ENCODE data around the gene CNTNAP2. TPM values are rescaled to one million over a fixed set of nuclear protein-coding genes. Genes with fewer than 3 reads are reported as not detected.

CNTNAP2 gene
- total RNA-seq, 1 donor from 2014 or later = 5.4 TPM

- Mint-ChIP-seq H3K27me3 (ENCODE audit: unreplicated experiment) (peaks cover 2% of the 10 kb centered on the region), H3K9me3 (ENCODE audit: unreplicated experiment) (no peaks in the 10 kb centered on the region), H3K27ac (ENCODE audit: unreplicated experiment) (no peak overlapping the region), H3K4me1 (ENCODE audit: unreplicated experiment) (no peaks in the 10 kb centered on the region), H3K36me3 (ENCODE audit: low read depth, unreplicated experiment) (no peaks in the 10 kb centered on the region), H3K4me3 (ENCODE audit: unreplicated experiment) (no peak overlapping the region)
- TF ChIP-seq CTCF (IDR thresholded peaks at IDR 0.05; ENCODE audit: unreplicated experiment) = no peak
- no peak for DNase-seq (ENCODE audit: low spot score)
Measured at GRCh38 chr7:148379677-148380076, 2263.1 kb downstream of the CNTNAP2 start.

DNA sequence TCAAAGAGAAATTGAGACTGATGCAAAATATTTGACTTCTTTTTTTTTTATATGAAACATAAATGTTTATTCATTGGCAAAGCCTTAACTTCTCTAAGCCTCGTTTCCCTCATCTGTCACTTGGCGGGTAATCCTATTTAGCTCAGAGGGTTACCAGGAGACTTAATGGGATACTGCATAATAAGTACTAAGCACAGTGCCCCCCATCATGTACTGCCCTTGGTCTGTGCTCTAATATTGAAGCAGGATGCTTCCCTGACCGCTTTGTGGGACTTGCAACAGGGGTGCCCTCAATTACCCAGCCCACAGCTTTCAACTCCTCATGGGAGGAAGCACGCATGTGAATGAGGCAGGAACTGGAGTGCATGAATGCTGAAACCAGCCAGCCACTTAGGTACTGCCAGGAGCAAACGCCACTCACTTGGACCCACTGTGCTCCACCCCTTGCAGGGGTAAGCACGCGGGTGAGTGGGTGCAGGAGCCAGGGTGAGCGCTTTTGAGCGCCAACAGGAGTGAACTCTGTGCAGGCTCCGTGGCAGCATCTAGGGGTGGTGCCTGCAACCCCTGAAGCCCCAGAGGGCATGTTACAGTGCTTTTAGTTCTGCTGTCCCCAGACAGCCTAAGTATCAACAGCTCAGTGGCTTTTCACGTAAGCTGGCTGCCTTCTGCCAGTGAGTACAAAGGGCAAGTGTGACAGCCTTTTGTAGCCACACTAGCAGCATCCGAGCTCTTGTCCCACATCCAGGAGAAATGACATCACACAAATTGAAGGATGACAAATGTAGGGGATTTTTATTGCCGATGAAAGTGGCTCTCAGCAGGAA, 2264.2 kb downstream of the CNTNAP2 start:
- peaks cover 2% of the 10 kb centered on the region for H3K27me3 Mint-ChIP-seq (ENCODE audit: unreplicated experiment)

GRCh38 chr7:148382596-148382995, 2266.0 kb downstream of the CNTNAP2 start:
- Mint-ChIP-seq H3K9me3 (ENCODE audit: unreplicated experiment) (no peaks in the 10 kb centered on the region), H3K36me3 (ENCODE audit: low read depth, unreplicated experiment) (no peaks in the 10 kb centered on the region), H3K4me3 (ENCODE audit: unreplicated experiment) (no peak overlapping the region), H3K27ac (ENCODE audit: unreplicated experiment) (no peak overlapping the region), H3K4me1 (ENCODE audit: unreplicated experiment) (no peaks in the 10 kb centered on the region), H3K27me3 (ENCODE audit: unreplicated experiment) (peaks cover 2% of the 10 kb centered on the region)
- no peak for DNase-seq (ENCODE audit: low spot score)
- TF ChIP-seq CTCF (IDR thresholded peaks at IDR 0.05; ENCODE audit: unreplicated experiment) = no peak

More for the DNA sequence above, 2264.2 kb downstream of the CNTNAP2 start:
- Mint-ChIP-seq H3K4me3 (ENCODE audit: unreplicated experiment) (no peak overlapping the region), H3K9me3 (ENCODE audit: unreplicated experiment) (no peaks in the 10 kb centered on the region), H3K36me3 (ENCODE audit: low read depth, unreplicated experiment) (no peaks in the 10 kb centered on the region), H3K4me1 (ENCODE audit: unreplicated experiment) (no peaks in the 10 kb centered on the region), H3K27ac (ENCODE audit: unreplicated experiment) (no peak overlapping the region)
- no peak for DNase-seq (ENCODE audit: low spot score)
- TF ChIP-seq CTCF (IDR thresholded peaks at IDR 0.05; ENCODE audit: unreplicated experiment) = no peak

GRCh38 chr7:148383651-148384050, 2267.1 kb downstream of the CNTNAP2 start:
- no peak overlapping the region for H3K4me3 Mint-ChIP-seq (ENCODE audit: unreplicated experiment)
- TF ChIP-seq CTCF (IDR thresholded peaks at IDR 0.05; ENCODE audit: unreplicated experiment) = no peak
- no peaks in the 10 kb centered on the region for H3K4me1 Mint-ChIP-seq (ENCODE audit: unreplicated experiment)
- H3K9me3 Mint-ChIP-seq (ENCODE audit: unreplicated experiment) = no peaks in the 10 kb centered on the region
- no peaks in the 10 kb centered on the region for H3K36me3 Mint-ChIP-seq (ENCODE audit: low read depth, unreplicated experiment)
- H3K27me3 Mint-ChIP-seq (ENCODE audit: unreplicated experiment) = peaks cover 2% of the 10 kb centered on the region
- H3K27ac Mint-ChIP-seq (ENCODE audit: unreplicated experiment) = no peak overlapping the region
- no peak for DNase-seq (ENCODE audit: low spot score)

- no peak overlapping the region for H3K4me3 Mint-ChIP-seq (ENCODE audit: unreplicated experiment)
Measured at GRCh38 chr7:148385009-148385682, 2268.5 kb downstream of the CNTNAP2 start.

More at GRCh38 chr7:148385009-148385682, 2268.5 kb downstream of the CNTNAP2 start:
- H3K9me3 Mint-ChIP-seq (ENCODE audit: unreplicated experiment) = no peaks in the 10 kb centered on the region
- no peaks in the 10 kb centered on the region for H3K4me1 Mint-ChIP-seq (ENCODE audit: unreplicated experiment)
- no peak for TF ChIP-seq CTCF (IDR thresholded peaks at IDR 0.05; ENCODE audit: unreplicated experiment)
- no peak for DNase-seq (ENCODE audit: low spot score)
- H3K27me3 Mint-ChIP-seq (ENCODE audit: unreplicated experiment) = peaks cover 2% of the 10 kb centered on the region
- no peak overlapping the region for H3K27ac Mint-ChIP-seq (ENCODE audit: unreplicated experiment)
- peaks cover 7% of the 10 kb centered on the region for H3K36me3 Mint-ChIP-seq (ENCODE audit: low read depth, unreplicated experiment)
